ENCODE data around the gene UQCR10. TPM values are rescaled to one million over a fixed set of nuclear protein-coding genes. Genes with fewer than 3 reads are reported as not detected.

Gene UQCR10
- total RNA-seq, 1 experiment from 2014 or later: 110 TPM

GRCh38 chr22:29813563-29813962 is 46.4 kb downstream of the UQCR10 start:
- peak; percentile 29 for DNase-seq (ENCODE audit: low read depth)
- in situ Hi-C loops (cut with HindIII; ENCODE audit: low pct_unique_long_range_greater_than_20kb, low sequenced_read_pairs): no loop called here

GRCh38 chr22:29814003-29814402 is 46.8 kb downstream of the UQCR10 start:
- in situ Hi-C loops (cut with HindIII; ENCODE audit: low pct_unique_long_range_greater_than_20kb, low sequenced_read_pairs): no loop called here
- no peak for DNase-seq (ENCODE audit: low read depth)

GRCh38 chr22:29815580-29815979 is 48.4 kb downstream of the UQCR10 start:
- DNase-seq (ENCODE audit: low read depth): no peak
- in situ Hi-C loops (cut with HindIII; ENCODE audit: low pct_unique_long_range_greater_than_20kb, low sequenced_read_pairs): no loop called here

- in situ Hi-C loops (cut with HindIII; ENCODE audit: low pct_unique_long_range_greater_than_20kb, low sequenced_read_pairs): no loop called here
- DNase-seq (ENCODE audit: low read depth): no peak
Observed at GRCh38 chr22:29816128-29816527, 49.0 kb downstream of the UQCR10 start.

- in situ Hi-C loops (cut with HindIII; ENCODE audit: low pct_unique_long_range_greater_than_20kb, low sequenced_read_pairs): no loop called here
- DNase-seq (ENCODE audit: low read depth): no peak
Observed at GRCh38 chr22:29816539-29816938, 49.4 kb downstream of the UQCR10 start.

GRCh38 chr22:29816980-29817379 is 49.8 kb downstream of the UQCR10 start:
- in situ Hi-C loops (cut with HindIII; ENCODE audit: low pct_unique_long_range_greater_than_20kb, low sequenced_read_pairs): no loop called here
- no peak for DNase-seq (ENCODE audit: low read depth)

- in situ Hi-C loops (cut with HindIII; ENCODE audit: low pct_unique_long_range_greater_than_20kb, low sequenced_read_pairs): no loop called here
- DNase-seq (ENCODE audit: low read depth): no peak
Observed at GRCh38 chr22:29817724-29818123, 50.6 kb downstream of the UQCR10 start.

GRCh38 chr22:29819501-29819900 is 52.3 kb downstream of the UQCR10 start:
- in situ Hi-C loops (cut with HindIII; ENCODE audit: low pct_unique_long_range_greater_than_20kb, low sequenced_read_pairs): no loop called here
- DNase-seq (ENCODE audit: low read depth): no peak

Other genes with a start within 250 kb of the UQCR10 start
- gene THOC5, start 213.6 kb upstream of the UQCR10 start, total RNA-seq (2014; rRNA removed; shearing (Covaris generic); ENCODE audit: low replicate concordance): 75.3 and 88.4 TPM in 2 replicates
- gene NIPSNAP1, start 186.3 kb upstream of the UQCR10 start, total RNA-seq (2014; rRNA removed; shearing (Covaris generic); ENCODE audit: low replicate concordance): 326 and 344 TPM in 2 replicates
- 190 and 199 TPM in 2 replicates for gene NF2, start 163.7 kb upstream of the UQCR10 start, total RNA-seq (2014; rRNA removed; shearing (Covaris generic); ENCODE audit: low replicate concordance)
- gene CABP7, start 47.4 kb upstream of the UQCR10 start, total RNA-seq (2014; rRNA removed; shearing (Covaris generic); ENCODE audit: low replicate concordance): not detected in 2 replicates
- gene ZMAT5, start 362 bp upstream of the UQCR10 start, total RNA-seq (2014; rRNA removed; shearing (Covaris generic); ENCODE audit: low replicate concordance): 31.4 and 78.5 TPM in 2 replicates
- 20.9 and 23.7 TPM in 2 replicates for gene ASCC2, start 70.9 kb downstream of the UQCR10 start, total RNA-seq (2014; rRNA removed; shearing (Covaris generic); ENCODE audit: low replicate concordance)
- gene MTMR3, start 115.8 kb downstream of the UQCR10 start, total RNA-seq (2014; rRNA removed; shearing (Covaris generic); ENCODE audit: low replicate concordance): 17.2 and 34.4 TPM in 2 replicates